Type B pancreatic cell (in vitro differentiated cells): Measurements from ENCODE around the gene ARMH3. TPM values are rescaled to one million over a fixed set of nuclear protein-coding genes. Genes with fewer than 3 reads are reported as not detected.

ENCODE experiments used
- DNase-seq: peaks from one replicate; pipeline ENCODE4 v3.0.0; 2021; ENCODE audit warnings: mixed read lengths; ENCODE audit not compliant: unreplicated experiment; ENCODE audit errors: extremely low spot score
- H3K27ac Mint-ChIP-seq: 2 replicates; pipeline ENCODE4 v1.8.0; 2021; ENCODE audit warnings: mild to moderate bottlenecking, mixed read lengths
- H3K27me3 Mint-ChIP-seq: 2 replicates; pipeline ENCODE4 v1.8.0; 2021; ENCODE audit warnings: mixed read lengths
- H3K36me3 Mint-ChIP-seq: 2 replicates; pipeline ENCODE4 v1.8.0; 2021; ENCODE audit warnings: mixed read lengths
- H3K4me1 Mint-ChIP-seq: one replicate; pipeline ENCODE4 v1.8.0; 2021; ENCODE audit warnings: mixed read lengths; ENCODE audit not compliant: unreplicated experiment
- H3K4me3 Mint-ChIP-seq: 2 replicates; pipeline ENCODE4 v1.8.0; 2021; ENCODE audit warnings: mild to moderate bottlenecking, mixed read lengths
- H3K9me3 Mint-ChIP-seq: 2 replicates; pipeline ENCODE4 v1.8.0; 2021; ENCODE audit warnings: mixed read lengths
- CTCF ChIP-seq: fragments of 200-600 bp; sonication (generic); conservative IDR thresholded peaks from 2 replicates; pipeline ENCODE4 v1.5.0; 2021; ENCODE audit warnings: antibody characterized with exemption, mild to moderate bottlenecking
- total RNA-seq: library from RNA; stranded (reverse); gene quantifications from 2 replicates; pipeline ENCODE4 v1.2.1, GENCODE V29; 2021; ENCODE audit warnings: low replicate concordance

The ARMH3 gene
- total RNA-seq, 1 donor from 2014 or later, result 22.2 TPM

- Mint-ChIP-seq H3K9me3 (no peaks in the 10 kb centered on the region), H3K36me3 (no peaks in the 10 kb centered on the region), H3K4me1 (peaks cover 12% of the 10 kb centered on the region), H3K27ac (no peak overlapping the region), H3K4me3 (no peak overlapping the region), H3K27me3 (no peaks in the 10 kb centered on the region)
- TF ChIP-seq CTCF, result no peak
- DNase-seq, result no peak
Observed at GRCh38 chr10:101892782-101893391, 163.1 kb downstream of the ARMH3 start.

GRCh38 chr10:101889256-101890210 lies 166.4 kb downstream of the ARMH3 start:
- H3K4me3 Mint-ChIP-seq, result no peak overlapping the region
- no peak overlapping the region for H3K27ac Mint-ChIP-seq
- no peaks in the 10 kb centered on the region for H3K27me3 Mint-ChIP-seq
- DNase-seq, result no peak
- no peaks in the 10 kb centered on the region for H3K9me3 Mint-ChIP-seq
- peaks cover 8% of the 10 kb centered on the region for H3K4me1 Mint-ChIP-seq
- H3K36me3 Mint-ChIP-seq, result no peaks in the 10 kb centered on the region
- TF ChIP-seq CTCF, result peak; percentile 94

GRCh38 chr10:101888251-101888949 lies 167.6 kb downstream of the ARMH3 start:
- no peak overlapping the region for H3K27ac Mint-ChIP-seq
- H3K4me1 Mint-ChIP-seq, result peaks cover 6% of the 10 kb centered on the region
- no peaks in the 10 kb centered on the region for H3K36me3 Mint-ChIP-seq
- no peak for DNase-seq
- H3K9me3 Mint-ChIP-seq, result no peaks in the 10 kb centered on the region
- no peak overlapping the region for H3K4me3 Mint-ChIP-seq
- TF ChIP-seq CTCF, result no peak
- H3K27me3 Mint-ChIP-seq, result no peaks in the 10 kb centered on the region

- Mint-ChIP-seq H3K36me3 (no peaks in the 10 kb centered on the region), H3K27me3 (no peaks in the 10 kb centered on the region), H3K9me3 (no peaks in the 10 kb centered on the region), H3K4me1 (peaks cover 4% of the 10 kb centered on the region), H3K4me3 (no peak overlapping the region), H3K27ac (no peak overlapping the region)
- DNase-seq, result no peak
- no peak for TF ChIP-seq CTCF
Observed at GRCh38 chr10:101887775-101888174, 168.2 kb downstream of the ARMH3 start.

- no peaks in the 10 kb centered on the region for H3K27me3 Mint-ChIP-seq
- no peak overlapping the region for H3K27ac Mint-ChIP-seq
- no peaks in the 10 kb centered on the region for H3K36me3 Mint-ChIP-seq
- H3K4me1 Mint-ChIP-seq, result peaks cover 7% of the 10 kb centered on the region
- no peaks in the 10 kb centered on the region for H3K9me3 Mint-ChIP-seq
- H3K4me3 Mint-ChIP-seq, result no peak overlapping the region
- TF ChIP-seq CTCF, result no peak
- no peak for DNase-seq
Observed at GRCh38 chr10:101886521-101887312, 169.3 kb downstream of the ARMH3 start.
